ENCODE measurements around the gene PRKCE. TPM values are rescaled to one million over a fixed set of nuclear protein-coding genes. Genes with fewer than 3 reads are reported as not detected.

The PRKCE gene
- total and polyA plus RNA-seq, 2 of the 8 experiments (the other 6 are each of a cell fraction or from before 2014, with no cell fraction given): 0.54 to 2.1 TPM

GRCh38 chr2:45786030-45786835, 134.8 kb downstream of the PRKCE start:
- Histone ChIP-seq H3K79me1 (ENCODE audit: low read depth, low read length) (no peaks in the 10 kb centered on the region), H3K9ac (replicated peaks in 1 of 4; ENCODE audit: extremely low read depth in 1 of 4, low read depth in 3 of 4, low read length in 3 of 4) (no peak overlapping the region), H3K4me2 (ENCODE audit: insufficient read depth in 1 of 2, low read depth in 2 of 2, low read length in 2 of 2) (no peak overlapping the region), H3K18ac (ENCODE audit: extremely low read depth, low read length) (no peak overlapping the region), H3K14ac (ENCODE audit: insufficient read length) (no peak overlapping the region), H3K4me3 (ENCODE audit: extremely low read depth in 1 of 4, insufficient read depth in 2 of 4, low read depth in 3 of 4, low read length in 4 of 4) (no peak overlapping the region), H4K5ac (ENCODE audit: insufficient read length, low read depth, low read length) (no peak overlapping the region), H3K79me2 (ENCODE audit: control insufficient read depth in 1 of 2, insufficient read depth in 2 of 2, low read length in 2 of 2) (no peaks in the 10 kb centered on the region), H2AFZ (ENCODE audit: low read length) (no peak overlapping the region), H3K4me1 (replicated peaks in 1 of 4; ENCODE audit: control insufficient read depth in 3 of 4, insufficient read depth in 4 of 4, low read length in 3 of 4) (no peaks in the 10 kb centered on the region), H3K27ac (ENCODE audit: low read depth, low read length) (no peak overlapping the region), H3K9me3 (ENCODE audit: insufficient read depth in 2 of 2, low read depth in 1 of 2, low read length in 1 of 2) (no peaks in the 10 kb centered on the region), H3K23me2 (ENCODE audit: low read depth, low read length) (no peaks in the 10 kb centered on the region), H2BK5ac (ENCODE audit: low read depth, low read length) (no peak overlapping the region), H3K27me3 (replicated peaks in 1 of 4; ENCODE audit: control insufficient read depth in 3 of 4, extremely low read depth in 1 of 4, insufficient read depth in 3 of 4, low read length in 3 of 4) (no peaks in the 10 kb centered on the region), H2AK5ac (ENCODE audit: low read depth, low read length) (no peak overlapping the region), H4K8ac (ENCODE audit: extremely low read depth, insufficient read depth, low read length) (no peak overlapping the region), H4K91ac (replicated peaks; ENCODE audit: insufficient read length, low read length) (no peak overlapping the region), H2BK120ac (replicated peaks; ENCODE audit: low read depth, low read length) (no peak overlapping the region), H3K36me3 (ENCODE audit: control insufficient read depth in 2 of 4, insufficient read depth in 4 of 4, low read length in 3 of 4) (no peaks in the 10 kb centered on the region), H2BK15ac (ENCODE audit: low read length) (no peak overlapping the region), H2BK20ac (ENCODE audit: low read length) (no peak overlapping the region), H3K56ac (replicated peaks; ENCODE audit: insufficient read length, low read depth, low read length) (no peak overlapping the region), H4K20me1 (replicated peaks in 1 of 2; ENCODE audit: control insufficient read depth in 1 of 2, insufficient read depth in 2 of 2, low read length in 2 of 2) (no peaks in the 10 kb centered on the region), H3K23ac (ENCODE audit: insufficient read length) (no peak overlapping the region), H2BK12ac (ENCODE audit: low read depth, low read length) (no peak overlapping the region), H3K4ac (replicated peaks; ENCODE audit: insufficient read length, low read depth, low read length) (no peak overlapping the region)
- 90% methylated on average over 10 of the region's 10 CpGs; no CpG with 5 or more reads in 1 of the 2 experiments for WGBS, 2 experiments (ENCODE audit: extremely low coverage in 1 of 2, insufficient coverage in 1 of 2, insufficient read length in 1 of 2, insufficient replicate concordance in 2 of 2, low coverage in 1 of 2, low lambda C conversion rate in 2 of 2, missing lambda C conversion rate in 1 of 2)
- DNase-seq (ENCODE audit: low read depth in 1 of 2, low spot score in 2 of 2): no peak
- ChIA-PET CTCF (ENCODE audit: partially characterized antibody) (interaction anchor here (0.6 to 12.5 kb wide), 8 partner anchors 7 to 150 kb away, joined by 3 to 136 read pairs (median 4); no protein-coding TSS in a partner anchor), POLR2A (ENCODE audit: partially characterized antibody) (no interaction called here)
- TF ChIP-seq ASH2L (IDR thresholded peaks at IDR 0.05; ENCODE audit: low read length) (no peak), CHD2 (IDR thresholded peaks at IDR 0.05; ENCODE audit: low read length) (no peak), ATF2 (IDR thresholded peaks at IDR 0.05; ENCODE audit: low read length) (no peak), BRCA1 (IDR thresholded peaks at IDR 0.05; ENCODE audit: low read depth, low read length) (no peak), CTBP2 (IDR thresholded peaks at IDR 0.05; ENCODE audit: borderline replicate concordance, insufficient read depth, insufficient read length, low read length) (no peak), JUND (IDR thresholded peaks at IDR 0.05; ENCODE audit: low read length) (no peak), EP300 (IDR thresholded peaks at IDR 0.05; ENCODE audit: borderline replicate concordance in 1 of 2, low read depth in 2 of 2, low read length in 2 of 2) (no peak), USF2 (IDR thresholded peaks at IDR 0.05; ENCODE audit: low read length) (no peak), CHD1 (IDR thresholded peaks at IDR 0.05; ENCODE audit: low read depth, low read length) (no peak)
- FAIRE-seq: no peak
